ENCODE measurements around the gene C12orf76. TPM values are rescaled to one million over a fixed set of nuclear protein-coding genes. Genes with fewer than 3 reads are reported as not detected.
A peak's percentile ranks its signal among the peaks of the same experiment; 100 is the strongest.

The C12orf76 gene
- total RNA-seq, 1 experiment from 2014 or later = 29.5 TPM

- in situ Hi-C loops (cut with HindIII; ENCODE audit: low pct_unique_long_range_greater_than_20kb, low sequenced_read_pairs) = no loop called here
- no peak for DNase-seq (ENCODE audit: low read depth, low spot score)
Observed at GRCh38 chr12:110004598-110004997, 43.7 kb downstream of the C12orf76 start.

GRCh38 chr12:110002676-110003515 is 45.4 kb downstream of the C12orf76 start:
- in situ Hi-C loops (cut with HindIII; ENCODE audit: low pct_unique_long_range_greater_than_20kb, low sequenced_read_pairs) = no loop called here
- DNase-seq (ENCODE audit: low read depth, low spot score) = no peak

- DNase-seq (ENCODE audit: low read depth, low spot score) = no peak
- in situ Hi-C loops (cut with HindIII; ENCODE audit: low pct_unique_long_range_greater_than_20kb, low sequenced_read_pairs) = no loop called here
Observed at GRCh38 chr12:110001596-110001995, 46.7 kb downstream of the C12orf76 start.

- peak; percentile 19 for DNase-seq (ENCODE audit: low read depth, low spot score)
- in situ Hi-C loops (cut with HindIII; ENCODE audit: low pct_unique_long_range_greater_than_20kb, low sequenced_read_pairs) = no loop called here
Observed at GRCh38 chr12:109999983-110000505, 48.3 kb downstream of the C12orf76 start.

- DNase-seq (ENCODE audit: low read depth, low spot score) = no peak
- in situ Hi-C loops (cut with HindIII; ENCODE audit: low pct_unique_long_range_greater_than_20kb, low sequenced_read_pairs) = no loop called here
Observed at GRCh38 chr12:109999649-109999971, 48.7 kb downstream of the C12orf76 start.

- in situ Hi-C loops (cut with HindIII; ENCODE audit: low pct_unique_long_range_greater_than_20kb, low sequenced_read_pairs) = no loop called here
- peak; percentile 94 for DNase-seq (ENCODE audit: low read depth, low spot score)
Observed at GRCh38 chr12:109998904-109999648, 49.2 kb downstream of the C12orf76 start, which contains the start of gene ANKRD13A. Gene ANKRD13A (plus strand): TSS chr12:109999430. CDS start chr12:109999689, 259 bp downstream.

GRCh38 chr12:109998241-109998903 is 50.0 kb downstream of the C12orf76 start:
- in situ Hi-C loops (cut with HindIII; ENCODE audit: low pct_unique_long_range_greater_than_20kb, low sequenced_read_pairs) = no loop called here
- no peak for DNase-seq (ENCODE audit: low read depth, low spot score)

- DNase-seq (ENCODE audit: low read depth, low spot score) = no peak
- in situ Hi-C loops (cut with HindIII; ENCODE audit: low pct_unique_long_range_greater_than_20kb, low sequenced_read_pairs) = no loop called here
Observed at GRCh38 chr12:109997393-109997792, 50.9 kb downstream of the C12orf76 start.

GRCh38 chr12:109996483-109996853 is 51.9 kb downstream of the C12orf76 start:
- in situ Hi-C loops (cut with HindIII; ENCODE audit: low pct_unique_long_range_greater_than_20kb, low sequenced_read_pairs) = no loop called here
- DNase-seq (ENCODE audit: low read depth, low spot score) = no peak

GRCh38 chr12:109995686-109996482 is 52.4 kb downstream of the C12orf76 start, which contains the start of gene GIT2:
Gene GIT2 (minus strand): TSS chr12:109996368. CDS start chr12:109996224, 144 bp downstream.
- peak; percentile 94 for DNase-seq (ENCODE audit: low read depth, low spot score)
- in situ Hi-C loops (cut with HindIII; ENCODE audit: low pct_unique_long_range_greater_than_20kb, low sequenced_read_pairs) = no loop called here

- DNase-seq (ENCODE audit: low read depth, low spot score) = no peak
- in situ Hi-C loops (cut with HindIII; ENCODE audit: low pct_unique_long_range_greater_than_20kb, low sequenced_read_pairs) = no loop called here
Observed at GRCh38 chr12:109995361-109995685, 53.0 kb downstream of the C12orf76 start.

- DNase-seq (ENCODE audit: low read depth, low spot score) = no peak
- in situ Hi-C loops (cut with HindIII; ENCODE audit: low pct_unique_long_range_greater_than_20kb, low sequenced_read_pairs) = no loop called here
Observed at GRCh38 chr12:109994401-109995175, 53.7 kb downstream of the C12orf76 start.

GRCh38 chr12:109993091-109993490 is 55.2 kb downstream of the C12orf76 start:
- DNase-seq (ENCODE audit: low read depth, low spot score) = no peak
- in situ Hi-C loops (cut with HindIII; ENCODE audit: low pct_unique_long_range_greater_than_20kb, low sequenced_read_pairs) = no loop called here

GRCh38 chr12:109991586-109991985 is 56.7 kb downstream of the C12orf76 start:
- in situ Hi-C loops (cut with HindIII; ENCODE audit: low pct_unique_long_range_greater_than_20kb, low sequenced_read_pairs) = no loop called here
- no peak for DNase-seq (ENCODE audit: low read depth, low spot score)

Data from SK-MEL-5 (cell line).